Caco-2 (cell line): ENCODE data around the gene SHANK1. TPM values are rescaled to one million over a fixed set of nuclear protein-coding genes. Genes with fewer than 3 reads are reported as not detected.

Experiments used
- BruUV-seq: library from RNA; stranded (reverse); fragments of 400-500 nt; replicated peaks from 2 replicates; lab custom pipeline; 2021; lab: Mats Ljungman, UMichigan
- CTCF ChIA-PET: fragments of 300-600 bp; sonication (Branson Sonifier 250); formaldehyde crosslinking; loops from one replicate; lab custom pipeline; 2022; ENCODE audit warnings: antibody characterized with exemption; lab: Charles Lee
- POLR2A ChIA-PET: fragments of 300-600 bp; sonication (Branson Sonifier 250); formaldehyde crosslinking; loops from one replicate; lab custom pipeline; 2022; ENCODE audit warnings: antibody characterized with exemption; lab: Charles Lee
- DNase-seq, 2 experiments: peaks; one replicate each; pipeline versions ENCODE4 v3.0.0 to v3.0.0-alpha.2; 2020 to 2022
- H3K27me3 ChIP-seq: replicated peaks from 2 replicates; pipeline ENCODE4 v1.6.0; 2011; ENCODE audit warnings: low read length; ENCODE audit not compliant: control insufficient read depth, insufficient read depth
- H3K36me3 ChIP-seq: 2 replicates; pipeline ENCODE4 v1.5.1; 2011; ENCODE audit warnings: low read length; ENCODE audit not compliant: control insufficient read depth, insufficient read depth
- H3K4me1 ChIP-seq: fragments of 250-450 bp; sonication (Bioruptor Pico); 2 replicates; pipeline ENCODE4 v1.5.1; 2020; ENCODE audit warnings: mild to moderate bottlenecking
- H3K4me3 ChIP-seq: 2 replicates; pipeline ENCODE4 v1.5.1; 2011; ENCODE audit warnings: low read depth, mild to moderate bottlenecking, control low read depth, low read length
- H3K9me3 ChIP-seq: fragments of 250-450 bp; sonication (Bioruptor Pico); 2 replicates; pipeline ENCODE4 v1.5.1; 2020; ENCODE audit warnings: mild to moderate bottlenecking, moderate library complexity
- H3K27ac Mint-ChIP-seq: one replicate; pipeline ENCODE4 v1.8.0; 2022; ENCODE audit warnings: mixed read lengths; ENCODE audit not compliant: unreplicated experiment
- H3K27me3 Mint-ChIP-seq: one replicate; pipeline ENCODE4 v1.8.0; 2022; ENCODE audit warnings: mixed read lengths; ENCODE audit not compliant: insufficient read depth, unreplicated experiment
- H3K36me3 Mint-ChIP-seq: one replicate; pipeline ENCODE4 v1.8.0; 2022; ENCODE audit warnings: mild to moderate bottlenecking, mixed read lengths; ENCODE audit not compliant: insufficient read depth, unreplicated experiment
- H3K4me1 Mint-ChIP-seq: one replicate; pipeline ENCODE4 v1.8.0; 2022; ENCODE audit warnings: low read depth, mixed read lengths; ENCODE audit not compliant: unreplicated experiment
- H3K4me3 Mint-ChIP-seq: one replicate; pipeline ENCODE4 v1.8.0; 2022; ENCODE audit warnings: mild to moderate bottlenecking, moderate library complexity, mixed read lengths; ENCODE audit not compliant: unreplicated experiment
- H3K9me3 Mint-ChIP-seq: one replicate; pipeline ENCODE4 v1.8.0; 2022; ENCODE audit warnings: mixed read lengths; ENCODE audit not compliant: unreplicated experiment
- intact Hi-C: fragments of 100-400 bp; cut with micrococcal nuclease; formaldehyde crosslinking; loops from one replicate; pipeline ENCODE4 v1.10.0; 2022; ENCODE audit not compliant: unreplicated experiment
- total RNA-seq: library from RNA; stranded (reverse); gene quantifications from 2 replicates; pipeline ENCODE4 v1.2.3, GENCODE V29; 2022
- TF ChIP-seq, protein P1 (sequence below), 2 experiments: fragments of 200-600 bp in 1 of 2; IDR thresholded peaks; 1 replicate in 1 of 2; 2 replicates in 1 of 2; pipeline versions ENCODE4 v1.5.1 to v1.8.0; 2011 to 2022; ENCODE audit warnings: antibody characterized with exemption in 1 of 2, control low read depth in 1 of 2, inconsistent platforms in 1 of 2, low read depth in 1 of 2, low read length in 1 of 2, mild to moderate bottlenecking in 1 of 2, moderate library complexity in 1 of 2; ENCODE audit not compliant: insufficient read depth in 1 of 2, severe bottlenecking in 1 of 2, unreplicated experiment in 1 of 2

SHANK1 gene
- total RNA-seq, 1 experiment from 2014 or later = not detected

DNA sequence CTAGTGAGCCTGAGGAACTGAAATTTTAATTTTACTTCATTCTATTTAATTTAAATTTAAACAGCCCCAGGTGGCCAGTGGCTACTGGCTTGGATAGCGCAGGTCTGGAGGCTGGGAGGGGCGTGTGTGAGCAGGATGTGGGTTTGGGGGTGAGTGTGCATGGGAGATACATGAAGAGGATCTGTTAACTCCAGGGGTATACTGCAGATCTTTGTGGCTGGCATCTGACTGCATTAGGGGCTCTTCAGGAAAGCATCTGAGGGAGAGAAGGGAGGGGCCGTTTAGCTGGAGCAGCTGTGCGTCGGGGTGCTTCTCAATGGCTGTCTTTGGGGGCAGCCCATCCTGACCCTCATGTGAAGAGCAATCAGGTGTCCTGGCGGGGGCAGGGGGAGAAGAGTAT lies 6.8 kb downstream of the SHANK1 start:
- H3K4me1 Mint-ChIP-seq = no peaks in the 10 kb centered on the region
- intact Hi-C loops = no loop called here
- no peak overlapping the region for H3K27ac Mint-ChIP-seq
- POLR2A ChIA-PET = no interaction called here
- H3K27me3 ChIP-seq = peaks cover 2% of the 10 kb centered on the region
- TF ChIP-seq, protein P1, sequence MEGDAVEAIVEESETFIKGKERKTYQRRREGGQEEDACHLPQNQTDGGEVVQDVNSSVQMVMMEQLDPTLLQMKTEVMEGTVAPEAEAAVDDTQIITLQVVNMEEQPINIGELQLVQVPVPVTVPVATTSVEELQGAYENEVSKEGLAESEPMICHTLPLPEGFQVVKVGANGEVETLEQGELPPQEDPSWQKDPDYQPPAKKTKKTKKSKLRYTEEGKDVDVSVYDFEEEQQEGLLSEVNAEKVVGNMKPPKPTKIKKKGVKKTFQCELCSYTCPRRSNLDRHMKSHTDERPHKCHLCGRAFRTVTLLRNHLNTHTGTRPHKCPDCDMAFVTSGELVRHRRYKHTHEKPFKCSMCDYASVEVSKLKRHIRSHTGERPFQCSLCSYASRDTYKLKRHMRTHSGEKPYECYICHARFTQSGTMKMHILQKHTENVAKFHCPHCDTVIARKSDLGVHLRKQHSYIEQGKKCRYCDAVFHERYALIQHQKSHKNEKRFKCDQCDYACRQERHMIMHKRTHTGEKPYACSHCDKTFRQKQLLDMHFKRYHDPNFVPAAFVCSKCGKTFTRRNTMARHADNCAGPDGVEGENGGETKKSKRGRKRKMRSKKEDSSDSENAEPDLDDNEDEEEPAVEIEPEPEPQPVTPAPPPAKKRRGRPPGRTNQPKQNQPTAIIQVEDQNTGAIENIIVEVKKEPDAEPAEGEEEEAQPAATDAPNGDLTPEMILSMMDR (IDR thresholded peaks at IDR 0.05; ENCODE audit: insufficient read depth in 1 of 2, low read depth in 1 of 2, low read length in 1 of 2, severe bottlenecking in 1 of 2, unreplicated experiment in 1 of 2) = no peak
- no peaks in the 10 kb centered on the region for H3K4me1 ChIP-seq
- H3K9me3 Mint-ChIP-seq = no peaks in the 10 kb centered on the region
- H3K4me3 Mint-ChIP-seq = no peak overlapping the region
- H3K36me3 ChIP-seq = no peaks in the 10 kb centered on the region
- H3K9me3 ChIP-seq = no peaks in the 10 kb centered on the region
- no TSS peak for BruUV-seq
- H3K36me3 Mint-ChIP-seq = no peaks in the 10 kb centered on the region
- H3K27me3 Mint-ChIP-seq = peaks cover 53% of the 10 kb centered on the region
- CTCF ChIA-PET = no interaction called here
- no peak overlapping the region for H3K4me3 ChIP-seq
- no peak for DNase-seq

DNA sequence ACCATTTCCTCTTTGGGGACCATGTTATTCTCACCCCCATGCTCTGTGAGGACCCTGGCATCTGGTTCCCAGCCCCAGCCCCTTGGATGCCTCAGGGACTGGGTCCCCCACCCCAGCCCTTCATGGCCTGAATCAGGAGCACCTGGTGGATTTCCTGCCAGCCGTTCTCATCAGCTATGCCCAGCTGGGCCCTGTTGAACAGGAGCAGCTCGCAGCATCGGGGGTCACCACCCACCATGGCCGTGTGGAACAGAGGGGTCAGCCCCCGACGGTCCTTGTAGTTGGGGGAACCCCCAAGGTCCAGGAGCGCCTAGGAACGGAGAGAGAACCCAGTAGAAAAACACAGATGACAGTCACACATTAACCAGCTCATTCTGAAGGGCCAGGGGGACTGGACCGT lies 7.8 kb downstream of the SHANK1 start:
- Mint-ChIP-seq H3K4me1 (no peaks in the 10 kb centered on the region), H3K27me3 (peaks cover 47% of the 10 kb centered on the region), H3K9me3 (no peaks in the 10 kb centered on the region), H3K27ac (no peak overlapping the region), H3K36me3 (no peaks in the 10 kb centered on the region), H3K4me3 (no peak overlapping the region)
- TF ChIP-seq, protein P1 (IDR thresholded peaks at IDR 0.05; ENCODE audit: insufficient read depth in 1 of 2, low read depth in 1 of 2, low read length in 1 of 2, severe bottlenecking in 1 of 2, unreplicated experiment in 1 of 2) = no peak
- Histone ChIP-seq H3K4me3 (no peak overlapping the region), H3K4me1 (no peaks in the 10 kb centered on the region), H3K36me3 (no peaks in the 10 kb centered on the region), H3K9me3 (no peaks in the 10 kb centered on the region), H3K27me3 (no peaks in the 10 kb centered on the region)
- no peak for DNase-seq
- BruUV-seq = no TSS peak
- ChIA-PET CTCF (no interaction called here), POLR2A (no interaction called here)
- intact Hi-C loops = no loop called here

DNA sequence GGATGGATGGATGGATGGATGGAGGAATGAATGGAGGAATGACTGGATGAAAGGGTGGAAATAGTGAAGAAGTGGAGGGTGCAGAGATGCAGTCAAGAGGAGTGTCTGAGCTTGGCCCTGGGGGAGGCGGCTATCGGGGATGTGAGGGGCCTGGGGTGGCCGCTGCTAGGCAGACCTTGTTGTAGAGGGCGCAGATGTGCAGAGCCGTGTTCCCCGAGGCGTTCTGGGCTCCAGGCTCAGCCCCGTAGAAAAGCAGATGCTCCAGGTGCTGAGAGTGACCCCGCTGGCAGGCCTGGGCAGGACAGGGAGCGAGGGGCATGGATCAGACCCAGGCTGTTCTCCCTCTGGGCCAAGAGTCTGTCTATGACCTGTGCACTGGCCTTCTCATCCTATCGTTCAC lies 8.4 kb downstream of the SHANK1 start:
- H3K4me1 Mint-ChIP-seq = no peaks in the 10 kb centered on the region
- Histone ChIP-seq H3K4me3 (no peak overlapping the region), H3K27me3 (no peaks in the 10 kb centered on the region; the same call in 1 of the 2 replicates), H3K9me3 (no peaks in the 10 kb centered on the region), H3K36me3 (no peaks in the 10 kb centered on the region), H3K4me1 (no peaks in the 10 kb centered on the region)
- H3K27ac Mint-ChIP-seq = no peak overlapping the region
- no peaks in the 10 kb centered on the region for H3K9me3 Mint-ChIP-seq
- POLR2A ChIA-PET = no interaction called here
- intact Hi-C loops = no loop called here
- no peaks in the 10 kb centered on the region for H3K36me3 Mint-ChIP-seq
- H3K27me3 Mint-ChIP-seq = peaks cover 46% of the 10 kb centered on the region
- no peak for DNase-seq
- CTCF ChIA-PET = no interaction called here
- BruUV-seq = no TSS peak
- TF ChIP-seq, protein P1 (IDR thresholded peaks at IDR 0.05; ENCODE audit: insufficient read depth in 1 of 2, low read depth in 1 of 2, low read length in 1 of 2, severe bottlenecking in 1 of 2, unreplicated experiment in 1 of 2) = no peak
- H3K4me3 Mint-ChIP-seq = no peak overlapping the region
